PFSK-1 (cell line): ENCODE data around the gene TAF1.
A peak's percentile ranks its signal among the peaks of the same experiment; 100 is the strongest.

Source experiments
- POLR2AphosphoS5 ChIP-seq: IDR thresholded peaks from 2 replicates; pipeline ENCODE4 v1.6.1; 2012; ENCODE audit warnings: low read depth, mild to moderate bottlenecking, control low read depth, low read length, moderate library complexity
- TAF1 ChIP-seq: IDR thresholded peaks from 2 replicates; pipeline ENCODE4 v1.6.1; 2012; ENCODE audit warnings: low read length, control low read depth, borderline replicate concordance; ENCODE audit not compliant: insufficient read depth

DNA sequence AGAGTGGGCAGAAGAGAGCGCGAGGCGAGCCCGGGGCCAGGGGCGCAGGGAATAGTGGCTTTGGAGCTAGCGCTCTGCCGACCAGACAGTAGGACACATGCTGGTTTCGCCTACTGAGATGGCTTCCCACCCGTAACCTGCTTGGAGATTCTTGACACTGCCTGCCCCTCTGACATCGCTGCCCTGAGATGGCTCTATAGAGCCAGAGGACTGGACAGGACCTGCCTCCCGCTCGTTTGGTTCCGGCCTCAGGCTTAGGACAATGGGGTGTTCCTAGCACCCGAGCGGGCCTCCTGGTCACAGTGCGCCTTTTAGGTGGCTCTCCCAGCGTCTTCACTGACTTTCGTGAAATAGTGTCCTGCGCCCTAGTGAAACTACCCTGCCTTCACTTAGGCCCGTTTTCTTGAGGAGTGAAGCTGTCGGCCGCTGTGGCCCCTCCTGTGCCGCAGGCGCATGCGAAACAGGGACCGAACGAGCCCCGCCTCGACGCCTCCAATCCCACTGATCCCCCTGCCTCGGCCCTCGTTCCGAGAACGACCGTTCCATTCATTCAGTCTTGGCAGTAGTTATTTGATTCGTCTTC is 608 bp downstream of the TAF1 start:
- TF ChIP-seq TAF1: no peak
- TF ChIP-seq POLR2AphosphoS5: peak; percentile 47; the same call in 1 of the 2 replicates
